H9 (cell line): ENCODE data around the gene SYS1. TPM values are rescaled to one million over a fixed set of nuclear protein-coding genes. Genes with fewer than 3 reads are reported as not detected.

Source experiments
- DNase-seq: peaks from one replicate; pipeline ENCODE4 v3.0.0-alpha.2; 2017
- H2AFZ ChIP-seq: one replicate; pipeline ENCODE4 v1.6.1; 2013; ENCODE audit warnings: mild to moderate bottlenecking, low read length, control low read depth, moderate library complexity
- H2AK5ac ChIP-seq: 2 replicates; pipeline ENCODE4 v1.6.1; 2013; ENCODE audit warnings: low read length, control low read depth, mixed read lengths; ENCODE audit not compliant: insufficient read length
- H2BK120ac ChIP-seq: one replicate; pipeline ENCODE4 v1.6.1; 2013; ENCODE audit warnings: low read depth, mild to moderate bottlenecking, low read length, control low read depth, inconsistent platforms; ENCODE audit not compliant: poor library complexity, severe bottlenecking
- H2BK12ac ChIP-seq: 2 replicates; pipeline ENCODE4 v1.6.1; 2013; ENCODE audit warnings: low read length, control low read depth, mixed read lengths, low read depth; ENCODE audit not compliant: insufficient read length
- H2BK15ac ChIP-seq: 2 replicates; pipeline ENCODE4 v1.6.1; 2013; ENCODE audit warnings: low read depth, low read length, control low read depth
- H2BK20ac ChIP-seq: one replicate; pipeline ENCODE4 v1.6.1; 2013; ENCODE audit warnings: low read depth, mild to moderate bottlenecking, low read length, control low read depth, inconsistent platforms; ENCODE audit not compliant: poor library complexity, severe bottlenecking
- H2BK5ac ChIP-seq: 2 replicates; pipeline ENCODE4 v1.6.1; 2013; ENCODE audit warnings: low read length, control low read depth, mixed read lengths; ENCODE audit not compliant: insufficient read length
- H3K14ac ChIP-seq: 2 replicates; pipeline ENCODE4 v1.6.1; 2013; ENCODE audit warnings: low read length, control low read depth; ENCODE audit not compliant: insufficient read depth
- H3K18ac ChIP-seq: 2 replicates; pipeline ENCODE4 v1.6.1; 2013; ENCODE audit warnings: low read depth, mild to moderate bottlenecking, mixed read lengths, low read length, control low read depth; ENCODE audit not compliant: insufficient read length
- H3K23ac ChIP-seq: 2 replicates; pipeline ENCODE4 v1.6.1; 2013; ENCODE audit warnings: low read length, control low read depth, mixed read lengths, low read depth; ENCODE audit not compliant: insufficient read length
- H3K23me2 ChIP-seq: 2 replicates; pipeline ENCODE4 v1.6.1; 2013; ENCODE audit warnings: low read depth, mild to moderate bottlenecking, mixed read lengths, low read length, control low read depth; ENCODE audit not compliant: insufficient read length, poor library complexity, severe bottlenecking
- H3K27ac ChIP-seq: 2 replicates; pipeline ENCODE4 v1.5.1; 2013; ENCODE audit warnings: low read length, control low read depth, mixed read lengths, low read depth; ENCODE audit not compliant: insufficient read length
- H3K27me3 ChIP-seq: 2 replicates; pipeline ENCODE4 v1.6.1; 2013; ENCODE audit warnings: low read length, control low read depth, inconsistent platforms; ENCODE audit not compliant: insufficient read depth
- H3K4ac ChIP-seq: 2 replicates; pipeline ENCODE4 v1.6.1; 2013; ENCODE audit warnings: low read depth, mild to moderate bottlenecking, control low read depth, inconsistent platforms, low read length, moderate library complexity
- H3K4me1 ChIP-seq: 2 replicates; pipeline ENCODE4 v1.6.1; 2013; ENCODE audit warnings: low read length, control low read depth, inconsistent platforms; ENCODE audit not compliant: insufficient read depth
- H3K4me2 ChIP-seq: 2 replicates; pipeline ENCODE4 v1.6.1; 2013; ENCODE audit warnings: low read length, control low read depth, mixed read lengths; ENCODE audit not compliant: insufficient read length, insufficient read depth
- H3K56ac ChIP-seq: 2 replicates; pipeline ENCODE4 v1.6.1; 2013; ENCODE audit warnings: low read depth, mild to moderate bottlenecking, mixed read lengths, low read length, control low read depth; ENCODE audit not compliant: insufficient read length
- H3K79me1 ChIP-seq: 2 replicates; pipeline ENCODE4 v1.6.1; 2013; ENCODE audit warnings: low read depth, mild to moderate bottlenecking, moderate library complexity, low read length, control low read depth, inconsistent platforms; ENCODE audit not compliant: insufficient read depth, poor library complexity, severe bottlenecking
- H3K79me2 ChIP-seq: 2 replicates; pipeline ENCODE4 v1.6.1; 2013; ENCODE audit warnings: low read length, control low read depth, inconsistent platforms; ENCODE audit not compliant: insufficient read depth
- H3K9ac ChIP-seq: 2 replicates; pipeline ENCODE4 v1.6.1; 2013; ENCODE audit warnings: low read length, control low read depth, mixed read lengths; ENCODE audit not compliant: insufficient read length; ENCODE audit errors: extremely low read depth
- H3K9me3 ChIP-seq: one replicate; pipeline ENCODE4 v1.6.1; 2013; ENCODE audit warnings: low read depth, low read length, inconsistent platforms; ENCODE audit not compliant: control insufficient read depth
- H3T11ph ChIP-seq: one replicate; pipeline ENCODE4 v1.6.1; 2013; ENCODE audit warnings: mild to moderate bottlenecking, low read length, control low read depth, inconsistent platforms
- H4K20me1 ChIP-seq: one replicate; pipeline ENCODE4 v1.6.1; 2013; ENCODE audit not compliant: control insufficient read depth, insufficient read length, insufficient read depth
- H4K5ac ChIP-seq: 2 replicates; pipeline ENCODE4 v1.6.1; 2013; ENCODE audit warnings: low read depth, mild to moderate bottlenecking, mixed read lengths, low read length, control low read depth; ENCODE audit not compliant: insufficient read length
- H4K8ac ChIP-seq: replicated peaks from 2 replicates; pipeline ENCODE4 v1.6.1; 2013; ENCODE audit warnings: low read length, control low read depth, mixed read lengths, low read depth; ENCODE audit not compliant: insufficient read length
- H4K91ac ChIP-seq: 2 replicates; pipeline ENCODE4 v1.6.1; 2013; ENCODE audit warnings: low read depth, mild to moderate bottlenecking, moderate library complexity, mixed read lengths, low read length, control low read depth; ENCODE audit not compliant: insufficient read length
- H3K27ac Mint-ChIP-seq, 3 experiments: 2 replicates in 2 of 3; 3 replicates in 1 of 3; pipeline ENCODE4 v1.8.0; 2020 to 2021; ENCODE audit warnings: mixed read lengths in 3 of 3, mild to moderate bottlenecking in 1 of 3, moderate library complexity in 1 of 3
- H3K27me3 Mint-ChIP-seq: 2 replicates; pipeline ENCODE4 v1.8.0; 2021; ENCODE audit warnings: low read depth, mild to moderate bottlenecking, moderate library complexity, mixed read lengths
- H3K36me3 Mint-ChIP-seq, 3 experiments: 2 replicates in 2 of 3; 3 replicates in 1 of 3; pipeline ENCODE4 v1.8.0; 2020 to 2021; ENCODE audit warnings: low read depth in 3 of 3, mixed read lengths in 3 of 3; ENCODE audit not compliant: insufficient read depth in 1 of 3
- H3K4me1 Mint-ChIP-seq, 2 experiments: 2 replicates each; pipeline ENCODE4 v1.8.0; 2020; ENCODE audit warnings: mixed read lengths in 2 of 2
- H3K4me3 Mint-ChIP-seq, 2 experiments: 2 replicates in 1 of 2; 3 replicates in 1 of 2; pipeline ENCODE4 v1.8.0; 2020 to 2021; ENCODE audit warnings: mild to moderate bottlenecking in 2 of 2, mixed read lengths in 2 of 2, moderate library complexity in 1 of 2
- H3K9me3 Mint-ChIP-seq, 2 experiments: 2 replicates in 1 of 2; 3 replicates in 1 of 2; pipeline ENCODE4 v1.8.0; 2020; ENCODE audit warnings: mild to moderate bottlenecking in 2 of 2, mixed read lengths in 2 of 2, moderate library complexity in 1 of 2
- WGBS: extraction: QIAGEN DNeasy Blood & Tissue Kit; methylation state at CpG from one replicate; pipeline ENCODE4 v1.1.7; 2013; ENCODE audit warnings: missing lambda C conversion rate, low lambda C conversion rate, mixed read lengths; ENCODE audit not compliant: insufficient read length; ENCODE audit errors: extremely low coverage; 5-methylcytosine and 5-hydroxymethylcytosine counted together
- total RNA-seq: library from RNA; stranded (reverse); gene quantifications from 2 replicates; pipeline ENCODE4 v1.2.1, GENCODE V29; 2021
- TF ChIP-seq, protein P1 (sequence below): fragments of 200-600 bp; sonication (generic); conservative IDR thresholded peaks from 3 replicates; pipeline ENCODE4 v1.8.0; 2021; ENCODE audit warnings: antibody characterized with exemption, mild to moderate bottlenecking

The SYS1 gene
- total RNA-seq, 1 experiment from 2014 or later = 21.0 TPM

DNA sequence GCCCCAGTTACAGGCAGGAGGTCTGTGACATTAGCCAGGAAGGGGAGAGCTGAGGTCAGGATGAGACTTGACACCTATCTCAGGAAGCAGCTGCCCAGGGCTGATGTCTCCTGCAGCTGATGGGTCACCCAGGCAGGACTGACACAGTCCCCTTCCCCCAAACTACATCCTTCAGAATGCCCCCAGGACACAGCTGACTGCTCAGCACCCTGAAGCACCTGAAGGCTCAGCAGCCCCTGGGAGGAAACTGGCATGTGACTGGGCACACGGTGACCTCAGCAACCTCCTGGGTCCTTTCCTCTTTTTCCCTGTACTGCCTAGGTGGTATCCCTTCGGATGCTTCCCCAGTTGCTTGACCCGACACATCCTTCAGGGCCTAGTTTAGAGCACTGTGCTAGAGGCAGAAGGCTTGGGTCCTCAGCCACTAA, 16.7 kb upstream of the SYS1 start:
- H3K4ac ChIP-seq = no peak overlapping the region
- Mint-ChIP-seq H3K36me3 (no peaks in the 10 kb centered on the region), H3K27me3 (peaks cover 4% of the 10 kb centered on the region; the same call in 1 of the 2 replicates), H3K27ac (no peak overlapping the region), H3K9me3 (no peaks in the 10 kb centered on the region), H3K4me1 (peaks cover 63 to 66% of the 10 kb centered on the region in 2 experiments), H3K4me3 (peak overlapping the region; percentile 82 to 90; a peak in 4 of 5 replicates)
- no peak overlapping the region for H2BK20ac ChIP-seq
- H4K20me1 ChIP-seq = no peaks in the 10 kb centered on the region
- no peak overlapping the region for H3K23ac ChIP-seq
- H2BK15ac ChIP-seq = no peak overlapping the region
- no peak overlapping the region for H3K56ac ChIP-seq
- no peak for DNase-seq
- no peak overlapping the region for H4K91ac ChIP-seq
- no peak overlapping the region for H2BK120ac ChIP-seq
- no peak overlapping the region for H3K18ac ChIP-seq
- H3T11ph ChIP-seq = no peak overlapping the region
- H4K8ac ChIP-seq = no peak overlapping the region
- H3K27me3 ChIP-seq = no peaks in the 10 kb centered on the region
- peaks cover 28% of the 10 kb centered on the region; the same call in 1 of the 2 replicates for H3K4me1 ChIP-seq
- peak overlapping the region; percentile 95 for H3K4me2 ChIP-seq
- no peak overlapping the region for H2AFZ ChIP-seq
- H3K79me2 ChIP-seq = peaks cover 3% of the 10 kb centered on the region; the same call in 1 of the 2 replicates
- no peak overlapping the region for H4K5ac ChIP-seq
- no peak overlapping the region for H3K14ac ChIP-seq
- H3K9ac ChIP-seq = no peak overlapping the region
- TF ChIP-seq, protein P1, sequence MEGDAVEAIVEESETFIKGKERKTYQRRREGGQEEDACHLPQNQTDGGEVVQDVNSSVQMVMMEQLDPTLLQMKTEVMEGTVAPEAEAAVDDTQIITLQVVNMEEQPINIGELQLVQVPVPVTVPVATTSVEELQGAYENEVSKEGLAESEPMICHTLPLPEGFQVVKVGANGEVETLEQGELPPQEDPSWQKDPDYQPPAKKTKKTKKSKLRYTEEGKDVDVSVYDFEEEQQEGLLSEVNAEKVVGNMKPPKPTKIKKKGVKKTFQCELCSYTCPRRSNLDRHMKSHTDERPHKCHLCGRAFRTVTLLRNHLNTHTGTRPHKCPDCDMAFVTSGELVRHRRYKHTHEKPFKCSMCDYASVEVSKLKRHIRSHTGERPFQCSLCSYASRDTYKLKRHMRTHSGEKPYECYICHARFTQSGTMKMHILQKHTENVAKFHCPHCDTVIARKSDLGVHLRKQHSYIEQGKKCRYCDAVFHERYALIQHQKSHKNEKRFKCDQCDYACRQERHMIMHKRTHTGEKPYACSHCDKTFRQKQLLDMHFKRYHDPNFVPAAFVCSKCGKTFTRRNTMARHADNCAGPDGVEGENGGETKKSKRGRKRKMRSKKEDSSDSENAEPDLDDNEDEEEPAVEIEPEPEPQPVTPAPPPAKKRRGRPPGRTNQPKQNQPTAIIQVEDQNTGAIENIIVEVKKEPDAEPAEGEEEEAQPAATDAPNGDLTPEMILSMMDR = no peak
- no peaks in the 10 kb centered on the region for H3K79me1 ChIP-seq
- H3K9me3 ChIP-seq = no peaks in the 10 kb centered on the region
- H2AK5ac ChIP-seq = no peak overlapping the region
- no CpG with 5 or more reads among the region's 3 CpGs for WGBS
- H2BK12ac ChIP-seq = no peak overlapping the region
- no peak overlapping the region for H3K27ac ChIP-seq
- peaks cover 11% of the 10 kb centered on the region for H3K23me2 ChIP-seq
- H2BK5ac ChIP-seq = no peak overlapping the region
